ENCODE data around the gene ULBP2.
"Not testable (repeated sequence)": the region's sequence is repeated elsewhere in the genome, so short reads cannot be mapped to it uniquely, and the experiment has no call there.

Gene ULBP2

GRCh38 chr6:149964308-149965193 lies 22.7 kb downstream of the ULBP2 start (continued):
- TF ChIP-seq ISL1 (CRISPR knock-in tag; IDR thresholded peaks at IDR 0.05) (no peak), BACH2 (CRISPR knock-in tag; IDR thresholded peaks at IDR 0.05; ENCODE audit: borderline replicate concordance) (no peak), TCF4 (CRISPR knock-in tag; IDR thresholded peaks at IDR 0.05; ENCODE audit: borderline replicate concordance) (no peak), ZNF565 (CRISPR knock-in tag; conservative IDR thresholded peaks at IDR 0.05; ENCODE audit: low read depth) (no peak)

DNA sequence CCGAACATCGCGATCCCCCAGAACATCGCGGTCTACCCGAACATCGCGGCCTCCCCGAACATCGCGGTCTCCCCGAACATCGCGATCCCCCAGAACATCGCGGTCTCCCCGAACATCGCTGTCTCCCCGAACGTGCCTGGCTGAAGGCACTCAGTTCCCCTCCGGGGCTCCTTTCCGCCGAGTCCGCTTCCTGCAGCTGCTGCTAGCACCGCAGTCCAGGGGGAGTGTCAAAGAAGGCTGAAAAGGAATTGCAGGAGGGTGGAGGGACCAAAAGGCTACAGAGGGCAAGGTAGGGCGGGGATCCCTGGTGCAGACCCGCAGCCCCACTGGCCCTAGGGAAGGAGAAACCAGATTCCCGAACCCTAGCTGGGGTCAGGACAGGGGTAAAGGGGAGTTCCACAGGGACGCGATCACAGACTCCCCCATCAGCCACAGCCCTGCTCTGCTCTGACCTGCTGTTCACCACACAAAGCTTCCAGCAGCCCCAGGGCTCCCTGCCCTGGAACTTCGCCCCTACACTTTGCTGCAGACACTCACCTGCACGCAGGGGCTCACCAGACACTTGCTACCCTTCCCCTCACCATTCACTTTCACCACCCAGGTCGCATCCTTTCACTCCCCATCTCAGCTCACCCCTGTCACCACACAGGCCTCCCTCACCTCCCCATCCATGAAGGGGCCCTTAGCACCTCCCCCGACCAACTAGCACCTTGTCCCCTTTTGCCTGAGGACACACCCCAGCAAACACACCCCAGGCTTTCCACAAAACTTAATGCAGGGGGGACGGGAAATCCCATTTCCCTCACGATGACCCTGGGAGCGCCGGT lies 23.6 kb downstream of the ULBP2 start:
- peak; percentile 40 for ATAC-seq
- TF ChIP-seq ZC3H10 (CRISPR knock-in tag; IDR thresholded peaks at IDR 0.05) (no peak), OSR1 (CRISPR knock-in tag; IDR thresholded peaks at IDR 0.05) (no peak), ISL1 (CRISPR knock-in tag; IDR thresholded peaks at IDR 0.05) (no peak), CSRNP3 (CRISPR knock-in tag; IDR thresholded peaks at IDR 0.05) (no peak), CREB5 (CRISPR knock-in tag; IDR thresholded peaks at IDR 0.05; ENCODE audit: low read depth) (no peak), RARB (CRISPR knock-in tag; IDR thresholded peaks at IDR 0.05) (no peak), ESRRG (CRISPR knock-in tag; IDR thresholded peaks at IDR 0.05) (no peak)

DNA sequence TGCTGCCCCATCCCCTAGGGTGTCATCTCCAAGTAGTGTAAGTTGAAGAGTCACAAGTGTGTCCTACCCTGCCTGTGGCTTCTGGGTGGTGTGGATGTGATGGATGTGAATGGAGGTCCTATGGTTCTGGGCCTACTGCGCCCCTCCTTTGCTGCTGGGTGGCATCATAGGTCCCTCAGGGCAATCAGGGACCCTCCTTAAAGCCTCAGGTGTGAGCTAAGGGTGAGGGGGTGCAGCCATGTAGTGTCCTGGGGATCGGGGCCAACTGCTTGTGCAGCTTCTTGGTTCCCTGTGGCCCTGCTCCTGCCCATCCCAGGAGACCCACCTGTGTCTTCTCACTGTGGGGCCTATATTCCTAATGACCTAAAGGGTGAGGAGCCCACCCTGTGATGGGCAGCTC lies 24.5 kb downstream of the ULBP2 start:
- ATAC-seq: not testable (repeated sequence)

DNA sequence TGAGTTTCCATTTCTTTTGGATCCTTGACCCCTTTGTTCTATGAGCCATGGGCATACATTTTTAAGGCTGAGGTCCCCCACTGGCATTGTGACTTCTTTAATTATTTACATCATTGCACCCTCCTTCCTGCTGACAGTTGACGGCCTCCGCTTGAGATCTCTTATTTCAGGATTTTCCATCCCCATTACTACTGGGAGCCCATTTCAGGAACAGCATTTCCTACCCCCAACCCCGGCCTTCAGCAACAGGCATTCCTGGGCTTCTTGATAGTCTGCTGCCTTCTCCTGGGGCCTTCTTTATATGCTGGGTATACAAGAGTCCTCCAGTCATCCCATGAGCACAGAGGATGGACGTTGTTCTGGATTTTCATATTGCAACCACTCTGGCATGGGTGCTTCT lies 25.8 kb downstream of the ULBP2 start:
- TF ChIP-seq ARNTL (CRISPR knock-in tag; IDR thresholded peaks at IDR 0.05; ENCODE audit: borderline replicate concordance, low read depth) (no peak), ESRRG (CRISPR knock-in tag; IDR thresholded peaks at IDR 0.05) (no peak), PATZ1 (CRISPR knock-in tag; IDR thresholded peaks at IDR 0.05; ENCODE audit: borderline replicate concordance) (no peak), ZC3H10 (CRISPR knock-in tag; IDR thresholded peaks at IDR 0.05) (no peak), BACH2 (CRISPR knock-in tag; IDR thresholded peaks at IDR 0.05; ENCODE audit: borderline replicate concordance) (no peak), ZFP3 (CRISPR knock-in tag; IDR thresholded peaks at IDR 0.05) (no peak), ZNF565 (CRISPR knock-in tag; conservative IDR thresholded peaks at IDR 0.05; ENCODE audit: low read depth) (no peak), TCF4 (CRISPR knock-in tag; IDR thresholded peaks at IDR 0.05; ENCODE audit: borderline replicate concordance) (no peak), TOX (CRISPR knock-in tag; IDR thresholded peaks at IDR 0.05; ENCODE audit: borderline replicate concordance) (no peak)
- no peak for ATAC-seq

- not testable (repeated sequence) for ATAC-seq
These were observed 26.2 kb downstream of the ULBP2 start for GRCh38 chr6:149967999-149968398.

DNA sequence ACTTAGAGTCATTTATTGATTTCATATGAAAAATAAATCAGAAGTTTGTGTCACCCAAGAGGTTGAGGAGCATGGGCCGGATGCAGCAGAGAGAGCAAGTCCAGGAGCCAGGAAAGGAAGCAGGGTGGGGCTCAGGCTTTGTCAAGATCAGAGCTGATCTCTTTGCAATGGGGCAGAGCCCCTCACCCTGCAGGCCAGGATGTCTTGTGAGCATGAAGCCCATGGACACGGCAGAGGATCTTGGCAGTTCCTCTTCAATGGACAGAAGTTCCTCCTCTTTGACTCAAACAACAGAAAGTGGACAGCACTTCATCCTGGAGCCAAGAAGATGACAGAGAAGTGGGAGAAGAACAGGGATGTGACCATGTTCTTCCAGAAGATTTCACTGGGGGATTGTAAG lies 27.1 kb downstream of the ULBP2 start:
- ATAC-seq: not testable (repeated sequence)

- TF ChIP-seq ARNTL (CRISPR knock-in tag; IDR thresholded peaks at IDR 0.05; ENCODE audit: borderline replicate concordance, low read depth): no peak
- no peak for TF ChIP-seq TCF4 (CRISPR knock-in tag; IDR thresholded peaks at IDR 0.05; ENCODE audit: borderline replicate concordance)
- TF ChIP-seq OSR1 (CRISPR knock-in tag; IDR thresholded peaks at IDR 0.05): no peak
- TF ChIP-seq, protein P1, sequence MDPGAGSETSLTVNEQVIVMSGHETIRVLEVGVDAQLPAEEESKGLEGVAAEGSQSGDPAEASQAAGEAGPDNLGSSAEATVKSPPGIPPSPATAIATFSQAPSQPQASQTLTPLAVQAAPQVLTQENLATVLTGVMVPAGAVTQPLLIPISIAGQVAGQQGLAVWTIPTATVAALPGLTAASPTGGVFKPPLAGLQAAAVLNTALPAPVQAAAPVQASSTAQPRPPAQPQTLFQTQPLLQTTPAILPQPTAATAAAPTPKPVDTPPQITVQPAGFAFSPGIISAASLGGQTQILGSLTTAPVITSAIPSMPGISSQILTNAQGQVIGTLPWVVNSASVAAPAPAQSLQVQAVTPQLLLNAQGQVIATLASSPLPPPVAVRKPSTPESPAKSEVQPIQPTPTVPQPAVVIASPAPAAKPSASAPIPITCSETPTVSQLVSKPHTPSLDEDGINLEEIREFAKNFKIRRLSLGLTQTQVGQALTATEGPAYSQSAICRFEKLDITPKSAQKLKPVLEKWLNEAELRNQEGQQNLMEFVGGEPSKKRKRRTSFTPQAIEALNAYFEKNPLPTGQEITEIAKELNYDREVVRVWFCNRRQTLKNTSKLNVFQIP (CRISPR knock-in tag; IDR thresholded peaks at IDR 0.05; ENCODE audit: borderline replicate concordance, low read depth): no peak
- TF ChIP-seq TOX (CRISPR knock-in tag; IDR thresholded peaks at IDR 0.05; ENCODE audit: borderline replicate concordance): no peak
- TF ChIP-seq CSRNP3 (CRISPR knock-in tag; IDR thresholded peaks at IDR 0.05): no peak
- TF ChIP-seq ZFP3 (CRISPR knock-in tag; IDR thresholded peaks at IDR 0.05): no peak
- no peak for TF ChIP-seq ISL1 (CRISPR knock-in tag; IDR thresholded peaks at IDR 0.05)
- no peak for TF ChIP-seq CREB5 (CRISPR knock-in tag; IDR thresholded peaks at IDR 0.05; ENCODE audit: low read depth)
- no peak for TF ChIP-seq RARB (CRISPR knock-in tag; IDR thresholded peaks at IDR 0.05)
- TF ChIP-seq ZC3H10 (CRISPR knock-in tag; IDR thresholded peaks at IDR 0.05): no peak
- no peak for TF ChIP-seq PPARA (CRISPR knock-in tag; IDR thresholded peaks at IDR 0.05; ENCODE audit: borderline replicate concordance)
- no peak for TF ChIP-seq BACH2 (CRISPR knock-in tag; IDR thresholded peaks at IDR 0.05; ENCODE audit: borderline replicate concordance)
- no peak for ATAC-seq
These were observed 27.8 kb downstream of the ULBP2 start for GRCh38 chr6:149969635-149970034.

Measured in SK-N-SH treated with all-trans-retinoic acid at 6 μM for 48 hours (cell line).